Left ventricle myocardium inferior (tissue), 1 donor: Measurements from ENCODE around the gene NOG. TPM values are rescaled to one million over a fixed set of nuclear protein-coding genes. Genes with fewer than 3 reads are reported as not detected.

ENCODE experiments used
- DNase-seq: peaks from one replicate; pipeline ENCODE4 v3.0.0-alpha.2; 2020
- H3K27ac ChIP-seq: fragments of 200-600 bp; replicated peaks from 2 replicates; pipeline ENCODE4 v1.8.0; 2021
- H3K27me3 ChIP-seq: fragments of 200-600 bp; 2 replicates; pipeline ENCODE4 v1.8.0; 2021; ENCODE audit warnings: low read depth
- H3K36me3 ChIP-seq: fragments of 200-600 bp; 2 replicates; pipeline ENCODE4 v1.8.0; 2021
- H3K4me1 ChIP-seq: fragments of 200-600 bp; 2 replicates; pipeline ENCODE4 v1.8.0; 2021
- H3K4me3 ChIP-seq: fragments of 200-600 bp; 2 replicates; pipeline ENCODE4 v1.8.0; 2021; ENCODE audit warnings: mild to moderate bottlenecking, moderate library complexity
- H3K9me3 ChIP-seq: fragments of 200-600 bp; replicated peaks from 2 replicates; pipeline ENCODE4 v1.8.0; 2021
- CTCF ChIP-seq: fragments of 200-600 bp; IDR thresholded peaks from 2 replicates; pipeline ENCODE4 v1.8.0; 2021; ENCODE audit warnings: antibody characterized with exemption, mild to moderate bottlenecking, borderline replicate concordance
- intact Hi-C: fragments of 100-400 bp; cut with micrococcal nuclease; formaldehyde crosslinking; loops from one replicate; pipeline ENCODE4 v1.11.0; 2022
- total RNA-seq: library from RNA; stranded (reverse); fragmentation: NEBNext Ultra II Directional; extraction: Animal tissue kit (Norgen Biotek cat#: 25700); gene quantifications from one replicate; pipeline ENCODE4 v1.2.1, GENCODE V29; 2021
- donor health status: DM: no; HTN: yes; CAD: no; lungs with severe emphysema.

NOG gene
- total RNA-seq, 1 donor from 2014 or later, result 0.41 TPM

GRCh38 chr17:56600256-56600655 lies 6.8 kb downstream of the NOG start:
- Histone ChIP-seq H3K9me3 (no peaks in the 10 kb centered on the region), H3K27ac (no peak overlapping the region), H3K27me3 (peaks cover 94% of the 10 kb centered on the region), H3K4me3 (no peak overlapping the region), H3K4me1 (peaks cover 26% of the 10 kb centered on the region), H3K36me3 (no peaks in the 10 kb centered on the region)
- DNase-seq, result no peak
- intact Hi-C loops, result no loop called here
- no peak for TF ChIP-seq CTCF

GRCh38 chr17:56601591-56601990 lies 8.1 kb downstream of the NOG start:
- peaks cover 91% of the 10 kb centered on the region for H3K27me3 ChIP-seq
- H3K27ac ChIP-seq, result no peak overlapping the region
- intact Hi-C loops, result no loop called here
- TF ChIP-seq CTCF, result no peak
- H3K4me3 ChIP-seq, result no peak overlapping the region
- DNase-seq, result no peak
- no peaks in the 10 kb centered on the region for H3K9me3 ChIP-seq
- no peaks in the 10 kb centered on the region for H3K36me3 ChIP-seq
- peaks cover 14% of the 10 kb centered on the region for H3K4me1 ChIP-seq

GRCh38 chr17:56602292-56603130 lies 9.0 kb downstream of the NOG start:
- H3K4me3 ChIP-seq, result no peak overlapping the region
- intact Hi-C loops, result no loop called here
- no peak for DNase-seq
- H3K4me1 ChIP-seq, result peaks cover 5% of the 10 kb centered on the region
- H3K9me3 ChIP-seq, result no peaks in the 10 kb centered on the region
- H3K36me3 ChIP-seq, result no peaks in the 10 kb centered on the region
- TF ChIP-seq CTCF, result no peak
- peaks cover 92% of the 10 kb centered on the region for H3K27me3 ChIP-seq
- no peak overlapping the region for H3K27ac ChIP-seq

GRCh38 chr17:56603486-56604238 lies 10.2 kb downstream of the NOG start:
- H3K36me3 ChIP-seq, result no peaks in the 10 kb centered on the region
- intact Hi-C loops, result no loop called here
- no peaks in the 10 kb centered on the region for H3K9me3 ChIP-seq
- H3K27ac ChIP-seq, result no peak overlapping the region
- no peak for TF ChIP-seq CTCF
- no peak for DNase-seq
- peaks cover 90% of the 10 kb centered on the region for H3K27me3 ChIP-seq
- H3K4me3 ChIP-seq, result no peak overlapping the region
- H3K4me1 ChIP-seq, result no peaks in the 10 kb centered on the region

GRCh38 chr17:56604691-56605290 lies 11.3 kb downstream of the NOG start:
- no peak for TF ChIP-seq CTCF
- peaks cover 79% of the 10 kb centered on the region for H3K27me3 ChIP-seq
- DNase-seq, result no peak
- H3K9me3 ChIP-seq, result no peaks in the 10 kb centered on the region
- H3K27ac ChIP-seq, result no peak overlapping the region
- H3K4me3 ChIP-seq, result no peak overlapping the region
- no peaks in the 10 kb centered on the region for H3K4me1 ChIP-seq
- intact Hi-C loops, result no loop called here
- no peaks in the 10 kb centered on the region for H3K36me3 ChIP-seq
